SK-N-SH treated with all-trans-retinoic acid at 6 μM for 48 hours (cell line): ENCODE data around the gene CABLES1.

Experiments
- ARNTL ChIP-seq: fragments of 450-650 bp; formaldehyde crosslinking; IDR thresholded peaks from 2 replicates; pipeline ENCODE4 v1.5.0; 2020; ENCODE audit warnings: low read depth, mild to moderate bottlenecking, moderate library complexity, borderline replicate concordance
- CSDC2 ChIP-seq: fragments of 250-450 bp; sonication (Bioruptor Pico); IDR thresholded peaks from 2 replicates; pipeline ENCODE4 v1.5.0; 2020; ENCODE audit warnings: mild to moderate bottlenecking, moderate library complexity
- ISL1 ChIP-seq: fragments of 250-450 bp; sonication (Bioruptor Pico); IDR thresholded peaks from 2 replicates; pipeline ENCODE4 v2.1.2; 2022; ENCODE audit warnings: mild to moderate bottlenecking, moderate library complexity
- TF ChIP-seq, protein P1 (sequence below): fragments of 250-450 bp; sonication (Bioruptor Pico); IDR thresholded peaks from 2 replicates; pipeline ENCODE4 v1.5.1; 2020; ENCODE audit warnings: low read depth, mild to moderate bottlenecking, moderate library complexity

DNA sequence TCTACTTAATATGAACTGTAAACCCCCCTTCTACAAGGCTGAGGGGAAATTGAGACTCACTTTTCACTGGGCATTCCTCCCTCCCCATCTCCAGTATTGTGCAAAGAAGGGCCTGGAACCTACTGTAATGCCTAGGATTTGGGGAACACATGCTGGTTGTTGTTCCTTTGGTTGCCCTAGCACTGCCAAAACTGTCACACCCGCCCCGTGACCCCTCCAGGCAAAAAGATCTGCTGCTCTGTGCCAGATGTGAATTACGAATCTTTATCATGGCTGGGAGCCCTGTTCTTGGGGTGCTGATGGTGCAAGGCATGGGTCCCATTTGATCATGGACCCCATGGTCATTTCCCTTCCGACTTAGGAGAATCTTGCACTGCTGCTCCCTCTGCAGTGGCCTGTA lies 95.4 kb downstream of the CABLES1 start:
- TF ChIP-seq ISL1 (CRISPR knock-in tag) (no peak), CSDC2 (CRISPR knock-in tag) (no peak), ARNTL (CRISPR knock-in tag) (no peak)
- TF ChIP-seq, protein P1, sequence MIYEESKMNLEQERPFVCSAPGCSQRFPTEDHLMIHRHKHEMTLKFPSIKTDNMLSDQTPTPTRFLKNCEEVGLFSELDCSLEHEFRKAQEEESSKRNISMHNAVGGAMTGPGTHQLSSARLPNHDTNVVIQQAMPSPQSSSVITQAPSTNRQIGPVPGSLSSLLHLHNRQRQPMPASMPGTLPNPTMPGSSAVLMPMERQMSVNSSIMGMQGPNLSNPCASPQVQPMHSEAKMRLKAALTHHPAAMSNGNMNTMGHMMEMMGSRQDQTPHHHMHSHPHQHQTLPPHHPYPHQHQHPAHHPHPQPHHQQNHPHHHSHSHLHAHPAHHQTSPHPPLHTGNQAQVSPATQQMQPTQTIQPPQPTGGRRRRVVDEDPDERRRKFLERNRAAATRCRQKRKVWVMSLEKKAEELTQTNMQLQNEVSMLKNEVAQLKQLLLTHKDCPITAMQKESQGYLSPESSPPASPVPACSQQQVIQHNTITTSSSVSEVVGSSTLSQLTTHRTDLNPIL = no peak
